Activated naive CD8-positive, alpha-beta T cell treated with anti-CD3 and anti-CD28 coated beads, Interleukin-2, amount 50 U/mL, for 16 hours (primary cell): ENCODE data around the gene SETBP1.

Experiments used
- DNase-seq: peaks from one replicate; pipeline ENCODE4 v3.0.0-alpha.2; 2020; ENCODE audit warnings: low read depth, low spot score

SETBP1 gene

DNA sequence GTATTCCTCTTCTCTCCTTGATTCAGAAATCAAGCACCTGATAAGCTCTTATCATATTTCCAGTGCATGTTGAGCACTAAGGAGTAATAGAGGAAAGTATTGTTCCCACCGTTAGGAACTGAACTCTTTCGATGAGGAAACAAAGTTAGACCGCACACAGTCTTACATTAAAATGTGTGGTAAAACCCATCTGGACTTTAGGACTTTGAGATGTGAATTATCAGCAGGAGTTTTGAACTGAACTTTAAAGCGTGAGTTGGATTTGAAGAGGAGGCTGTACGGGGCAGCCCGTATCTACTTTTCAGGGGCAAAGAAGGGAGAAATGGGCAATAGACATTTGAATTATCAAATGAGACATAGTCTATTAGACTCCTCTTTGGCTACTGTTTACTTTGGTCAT is 134.4 kb downstream of the SETBP1 start:
- no peak for DNase-seq

DNA sequence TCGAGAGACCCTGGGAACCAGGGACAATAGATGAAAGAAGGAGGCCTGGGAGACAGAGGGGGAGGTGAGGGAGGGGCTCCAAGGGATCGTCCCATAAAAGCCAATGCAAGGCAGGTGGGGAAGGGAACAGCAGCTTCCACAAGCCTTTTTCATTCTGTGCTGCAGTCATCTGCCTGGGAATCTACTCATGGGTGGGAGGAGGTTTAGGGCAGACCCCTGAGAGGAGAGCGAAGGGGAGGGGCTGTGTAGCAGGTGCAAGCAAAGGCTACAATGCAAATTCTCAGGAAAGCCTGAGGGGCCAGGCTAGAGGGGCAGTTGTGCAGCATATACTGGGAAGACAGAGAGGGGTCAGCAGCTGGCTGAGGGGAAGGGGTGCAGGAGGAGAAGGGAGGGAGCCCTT is 135.4 kb downstream of the SETBP1 start:
- DNase-seq = no peak

DNA sequence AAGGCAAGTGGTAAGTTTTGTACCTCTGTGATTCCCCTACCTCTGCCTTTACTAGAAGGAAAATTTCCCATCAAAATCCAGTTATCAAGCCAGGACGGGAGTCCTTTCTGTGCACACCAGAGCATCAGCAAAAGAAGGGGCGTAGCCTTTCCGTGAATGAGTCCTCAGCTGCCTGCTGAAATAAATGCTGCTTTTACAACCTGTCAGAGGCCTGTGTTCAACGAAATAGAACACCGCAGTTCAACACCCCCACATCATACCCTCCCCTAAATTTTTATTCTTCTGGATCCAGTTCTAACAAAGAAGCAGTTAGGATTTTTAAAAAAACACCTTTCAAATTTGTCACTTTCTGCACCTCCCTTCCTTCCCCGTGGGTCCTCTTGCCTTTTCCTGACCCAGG is 135.8 kb downstream of the SETBP1 start:
- no peak for DNase-seq

DNA sequence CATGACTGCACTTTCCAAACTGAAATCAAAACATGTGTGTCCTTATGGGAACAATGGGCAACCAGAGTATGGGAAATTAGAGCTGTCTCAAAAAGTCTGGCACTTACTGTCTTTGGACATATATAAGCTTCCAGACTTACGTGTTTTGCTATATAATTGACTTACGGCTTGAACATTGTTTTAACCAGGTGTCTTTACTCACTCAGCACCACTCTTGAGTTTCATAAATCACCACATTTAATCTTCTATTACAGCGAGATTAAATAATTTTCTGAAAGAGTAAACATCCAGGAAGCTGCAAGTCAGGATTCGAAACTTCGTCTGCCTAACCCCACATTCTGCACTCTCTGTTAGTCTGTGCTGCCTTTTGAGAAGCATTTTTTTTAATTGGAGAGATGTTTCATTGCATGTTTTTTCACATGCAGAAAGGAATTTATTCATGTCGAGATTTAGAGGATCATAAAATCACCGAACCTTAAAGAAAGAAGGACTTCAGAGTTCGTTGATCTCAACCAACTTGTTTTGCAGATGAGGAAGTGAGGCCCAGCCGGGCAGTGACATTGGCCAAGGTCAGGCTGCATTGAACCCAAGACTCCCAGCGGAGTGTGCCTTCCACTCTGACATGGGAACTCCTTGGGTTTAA is 137.3 kb downstream of the SETBP1 start:
- DNase-seq = no peak

DNA sequence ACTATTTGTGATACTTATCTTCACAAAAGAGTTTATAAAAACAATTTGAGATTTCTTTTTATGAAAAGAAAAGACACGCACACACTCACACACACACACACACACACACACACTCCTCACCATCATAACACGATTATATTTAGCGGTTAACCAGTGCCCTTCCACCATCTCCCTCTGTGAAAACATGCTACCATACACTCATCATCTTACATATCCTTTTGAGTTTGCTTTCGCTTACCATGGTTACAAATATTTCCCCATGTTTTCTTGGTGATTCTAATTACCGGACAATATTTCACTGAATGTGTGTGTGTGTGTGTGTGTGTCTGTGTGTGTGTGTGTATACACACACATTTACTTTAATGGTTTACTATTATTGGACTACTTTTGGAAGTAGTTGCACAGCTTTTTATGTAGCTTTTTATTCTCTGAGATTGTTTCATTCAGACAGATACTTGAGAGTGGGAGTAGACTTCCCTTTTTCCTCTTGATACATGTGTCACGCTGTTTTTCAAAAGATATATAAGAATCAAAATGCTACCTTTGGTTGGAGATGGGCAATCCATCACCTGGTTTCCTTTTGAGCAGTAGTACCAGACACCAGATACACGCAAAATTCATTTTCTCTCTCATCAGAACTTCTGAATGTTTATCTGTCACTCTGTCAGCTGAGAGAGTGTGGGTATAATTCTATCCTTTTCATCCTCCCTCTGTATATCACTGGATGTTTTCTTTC is 138.1 kb downstream of the SETBP1 start:
- DNase-seq = no peak

DNA sequence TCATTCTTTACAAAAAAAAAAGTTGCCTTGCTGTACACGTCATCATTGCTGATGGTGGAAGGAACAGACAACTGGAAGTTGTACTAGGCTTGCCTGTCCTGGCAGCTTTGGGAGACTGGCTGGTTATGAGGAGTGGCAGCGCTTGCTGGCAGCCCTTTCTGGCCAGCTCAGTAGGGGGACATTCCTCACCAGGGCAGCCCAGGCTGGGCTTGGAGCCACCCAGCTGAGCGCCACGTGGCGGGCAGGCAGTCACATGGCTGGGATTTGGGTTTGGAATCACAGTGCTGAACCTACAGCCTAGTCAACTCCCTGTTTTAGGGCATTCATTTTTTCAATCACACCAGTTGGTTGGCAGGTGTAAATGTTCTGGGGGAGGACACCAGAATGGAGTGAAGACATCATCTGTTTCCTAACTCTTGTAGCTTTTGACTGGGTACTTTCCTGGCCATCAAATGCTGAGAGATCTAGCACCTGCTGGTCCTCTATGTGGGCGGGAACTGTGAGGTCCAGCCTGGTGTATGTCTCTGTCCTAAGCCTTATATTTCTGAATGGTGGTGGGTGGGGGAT is 139.3 kb downstream of the SETBP1 start:
- no peak for DNase-seq

DNA sequence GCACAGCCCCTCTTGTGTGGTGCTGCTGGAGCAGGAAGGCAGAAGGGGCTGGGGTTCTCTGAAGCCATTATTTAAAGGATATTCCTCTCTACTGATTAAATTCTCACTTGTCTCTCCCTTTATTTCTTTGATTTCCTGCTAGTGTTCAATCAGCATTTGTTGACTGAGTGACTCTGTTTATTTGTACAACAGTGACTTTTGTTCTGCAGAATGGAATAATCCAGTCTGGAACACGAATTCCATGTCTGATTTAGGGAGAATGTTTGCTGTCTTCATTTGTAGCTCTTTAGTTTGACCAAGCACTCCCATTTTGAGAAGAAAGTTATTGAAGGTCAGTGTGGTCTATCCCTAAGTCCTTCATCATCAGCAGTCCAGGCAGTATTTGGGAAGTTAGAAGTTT is 141.2 kb downstream of the SETBP1 start:
- DNase-seq = no peak

DNA sequence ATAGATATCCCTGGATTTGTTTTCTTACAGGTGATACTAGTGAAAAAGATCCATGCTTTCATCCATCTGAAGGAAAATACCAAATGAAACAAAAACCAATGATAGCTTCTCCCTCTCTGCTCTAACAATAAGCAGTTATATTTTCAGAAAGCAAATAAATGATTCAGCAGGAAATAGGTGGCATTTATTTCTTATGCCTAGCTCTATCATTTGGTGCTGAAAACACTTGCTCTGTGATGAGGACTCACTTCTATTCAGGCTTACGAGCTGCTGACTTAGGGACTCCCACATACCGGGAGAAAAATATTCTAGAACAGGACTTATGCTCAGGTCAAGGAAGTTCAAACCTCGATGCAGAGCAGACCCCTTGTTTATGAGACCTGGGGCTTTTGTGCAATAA is 142.6 kb downstream of the SETBP1 start:
- DNase-seq = no peak

DNA sequence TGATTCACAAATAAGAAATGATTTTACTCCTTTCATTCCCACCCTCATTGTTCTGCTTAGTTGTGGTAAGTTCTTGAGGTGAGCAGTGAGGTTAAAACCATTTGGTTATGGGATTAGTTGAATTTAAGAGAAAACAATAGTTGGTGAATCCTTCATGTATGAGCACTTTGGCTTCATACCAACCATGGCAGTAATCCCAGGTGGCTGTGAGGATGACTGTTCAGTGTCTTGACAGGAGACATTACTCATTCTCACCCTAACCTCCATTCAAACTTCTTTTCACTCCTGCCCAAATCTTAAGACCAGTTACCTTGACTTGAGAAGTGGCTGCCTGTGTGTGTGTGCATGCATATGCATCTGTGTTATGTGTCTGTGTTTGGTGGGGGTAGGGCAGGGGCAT is 143.1 kb downstream of the SETBP1 start:
- DNase-seq = no peak

DNA sequence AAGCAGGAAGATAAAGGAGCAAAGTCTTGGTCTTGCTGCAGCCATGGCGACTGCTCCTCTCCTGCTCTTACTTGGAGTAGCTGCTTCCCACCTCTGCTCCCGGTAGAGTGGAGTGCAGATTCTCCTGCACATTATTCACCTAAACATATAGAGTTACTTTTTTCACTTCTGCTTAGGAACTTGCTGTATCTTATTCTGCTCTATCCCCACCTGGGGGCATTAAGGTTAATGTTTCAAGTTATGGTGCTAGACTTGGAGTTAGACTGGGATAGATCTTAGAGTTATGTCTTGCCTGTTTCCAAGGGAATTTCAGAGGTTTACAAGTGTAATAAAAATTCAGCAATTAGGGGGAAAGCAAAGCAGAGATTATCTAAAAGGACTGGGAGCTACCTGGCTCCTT is 144.2 kb downstream of the SETBP1 start:
- DNase-seq = no peak

DNA sequence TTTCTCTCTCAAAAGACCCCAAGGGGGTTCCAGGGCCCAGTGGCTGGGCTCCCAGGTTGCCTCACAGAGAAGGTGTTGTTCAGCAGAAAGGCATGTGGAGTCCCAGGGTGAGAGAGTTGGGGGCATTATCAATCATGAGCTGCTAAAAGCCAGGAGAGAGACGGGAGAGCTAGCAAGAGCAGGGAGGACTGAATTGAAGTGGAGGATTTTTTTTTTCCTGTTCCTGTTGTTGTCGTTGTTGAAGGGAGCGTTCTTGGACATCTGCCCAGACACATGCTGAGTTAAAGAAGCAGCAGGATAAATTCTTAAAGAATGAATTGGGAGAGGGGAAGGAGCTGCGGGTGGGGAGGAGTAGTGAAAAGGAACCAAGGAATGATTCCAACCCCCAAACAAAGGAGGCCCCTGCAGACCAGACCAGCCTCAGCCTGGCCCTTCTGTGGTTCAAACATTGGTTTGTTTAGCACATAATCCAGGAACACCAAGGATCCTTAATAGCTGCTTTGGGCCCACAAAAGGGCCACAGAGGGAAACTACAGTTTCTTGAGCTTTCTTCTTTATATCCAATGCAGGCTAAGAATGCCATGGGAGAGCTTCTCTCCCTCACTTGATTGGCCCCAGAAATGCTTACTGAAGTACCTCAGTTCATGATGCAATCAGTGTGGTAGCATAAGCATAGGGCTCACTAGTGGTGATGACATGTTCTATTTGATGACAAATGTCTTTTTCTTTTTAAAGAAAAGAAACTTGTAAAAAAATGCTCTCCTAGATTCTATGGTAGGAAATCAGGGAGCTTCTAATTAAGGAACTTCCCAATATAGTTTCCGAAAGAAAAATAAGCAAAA is 146.0 kb downstream of the SETBP1 start:
- DNase-seq = no peak

DNA sequence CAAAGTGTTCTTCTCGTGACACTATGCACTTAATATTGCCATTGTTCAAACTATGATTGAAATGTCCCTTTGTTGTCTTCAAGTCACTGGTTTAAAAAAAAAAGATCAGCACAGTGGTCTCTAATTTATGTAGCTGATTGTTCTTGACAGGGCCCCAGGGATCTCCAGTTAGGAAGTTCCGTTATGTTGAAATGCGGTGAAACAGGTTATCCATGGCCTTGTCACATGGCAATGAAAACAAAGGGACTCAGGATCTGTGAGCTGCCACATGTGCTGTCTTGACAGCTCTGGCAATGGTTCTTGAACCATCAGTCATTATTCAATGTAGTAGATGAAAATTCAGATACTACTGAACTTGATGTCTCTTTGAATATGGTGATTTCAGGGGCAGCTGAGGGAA is 147.4 kb downstream of the SETBP1 start:
- DNase-seq = no peak

DNA sequence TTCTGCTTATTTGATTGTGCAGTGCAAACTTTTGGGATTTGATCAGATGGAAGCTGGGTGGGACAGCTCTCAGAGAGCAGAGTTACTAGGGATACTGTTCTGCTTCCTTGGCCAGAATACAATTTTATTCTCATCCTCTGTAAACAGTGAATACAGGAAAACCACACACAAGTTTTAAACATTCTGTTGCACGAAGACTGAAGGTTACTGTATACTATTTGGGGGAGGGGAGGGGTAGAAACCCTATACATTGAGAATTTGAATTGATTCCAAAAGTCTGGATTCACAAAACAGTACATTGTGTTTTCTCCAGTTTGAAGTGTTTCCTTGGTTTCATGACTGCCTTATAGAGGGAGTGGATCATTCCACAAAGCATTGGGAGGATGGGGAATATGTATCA is 149.9 kb downstream of the SETBP1 start:
- no peak for DNase-seq

DNA sequence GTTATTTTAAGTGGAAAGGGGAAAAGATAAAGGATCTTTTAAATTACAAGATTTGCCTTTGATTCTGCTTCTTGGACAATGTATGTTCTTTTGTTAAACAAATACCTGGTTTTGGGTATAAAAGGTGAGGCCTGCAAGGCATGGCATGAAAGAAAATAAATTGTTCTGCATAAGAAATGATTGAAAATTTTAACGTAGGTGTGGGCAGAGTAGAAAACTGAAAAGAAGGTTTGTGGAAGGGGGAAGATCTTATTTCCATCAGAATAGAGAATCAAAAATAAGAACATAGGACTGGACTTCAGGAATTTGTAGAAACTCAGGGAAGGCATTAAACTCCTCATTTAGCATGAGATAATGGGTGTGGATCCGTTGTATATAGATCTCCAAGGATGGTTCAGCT is 153.1 kb downstream of the SETBP1 start:
- no peak for DNase-seq

DNA sequence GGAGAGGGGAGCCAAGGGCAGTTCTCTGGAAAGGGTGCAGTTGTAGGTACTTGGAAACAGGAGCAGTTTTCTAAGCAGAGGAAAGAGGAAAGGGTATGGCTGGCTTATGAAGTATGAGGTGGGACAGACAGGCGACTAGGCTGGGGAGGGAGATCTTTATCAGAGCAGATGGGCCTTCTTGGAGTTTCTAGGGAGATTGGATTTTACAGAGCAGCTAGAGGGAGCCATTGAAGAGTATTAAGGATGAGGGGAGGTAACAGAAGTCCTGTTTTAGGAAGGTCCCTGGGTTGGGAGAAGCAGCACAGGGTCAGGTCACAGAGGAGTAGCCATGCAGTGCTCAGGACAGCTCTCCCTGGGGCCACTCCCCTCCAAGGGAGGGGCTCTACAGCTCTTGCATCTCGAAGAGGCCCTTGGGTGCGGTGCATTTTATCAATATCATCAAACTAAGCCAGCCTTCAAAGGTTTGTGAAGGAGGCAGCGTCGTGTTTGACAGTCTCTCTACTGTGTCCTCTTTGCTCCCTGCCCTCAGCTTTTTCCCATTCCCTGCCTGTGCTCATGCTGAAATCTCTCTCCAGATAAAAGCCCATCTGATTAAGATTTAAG is 154.3 kb downstream of the SETBP1 start:
- no peak for DNase-seq

DNA sequence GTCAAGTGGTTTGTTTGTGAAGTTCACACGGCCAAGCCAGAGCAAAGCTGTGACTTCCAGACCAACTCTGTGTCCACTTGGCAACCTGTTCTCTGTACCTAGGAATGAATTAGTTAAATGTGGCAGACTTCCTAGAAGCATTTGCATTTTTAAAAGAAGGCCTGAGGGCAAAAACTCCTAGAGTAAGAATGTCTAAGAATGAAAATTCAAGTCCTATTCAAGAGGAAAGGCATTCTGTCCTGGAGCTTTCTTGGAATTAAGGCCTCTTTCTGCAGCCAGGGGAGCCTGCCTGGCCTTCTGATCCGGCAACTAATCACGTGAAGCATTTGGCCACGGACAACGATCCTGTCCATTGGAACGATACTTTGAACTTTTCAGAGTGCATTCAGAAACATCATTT is 155.0 kb downstream of the SETBP1 start:
- DNase-seq = no peak

DNA sequence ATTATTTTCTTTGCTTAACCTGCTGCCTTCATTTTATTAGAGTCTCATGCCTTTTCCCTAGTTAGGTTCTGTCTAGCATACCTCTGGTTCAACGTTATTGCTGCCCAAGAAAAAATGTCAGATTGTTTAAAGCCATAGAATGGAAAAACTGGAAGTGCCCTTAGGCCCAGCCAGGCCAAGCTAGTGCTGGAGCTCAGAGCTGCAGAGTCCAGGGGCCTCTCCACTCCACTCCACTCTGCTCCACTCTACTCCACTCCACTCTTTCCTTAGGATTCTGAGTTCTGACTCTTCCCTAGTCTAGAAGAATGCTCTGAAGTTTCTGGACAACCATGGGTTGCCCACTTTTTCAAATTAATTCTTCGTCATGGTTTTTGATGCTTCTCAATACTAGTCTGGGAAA is 155.6 kb downstream of the SETBP1 start:
- DNase-seq = no peak

DNA sequence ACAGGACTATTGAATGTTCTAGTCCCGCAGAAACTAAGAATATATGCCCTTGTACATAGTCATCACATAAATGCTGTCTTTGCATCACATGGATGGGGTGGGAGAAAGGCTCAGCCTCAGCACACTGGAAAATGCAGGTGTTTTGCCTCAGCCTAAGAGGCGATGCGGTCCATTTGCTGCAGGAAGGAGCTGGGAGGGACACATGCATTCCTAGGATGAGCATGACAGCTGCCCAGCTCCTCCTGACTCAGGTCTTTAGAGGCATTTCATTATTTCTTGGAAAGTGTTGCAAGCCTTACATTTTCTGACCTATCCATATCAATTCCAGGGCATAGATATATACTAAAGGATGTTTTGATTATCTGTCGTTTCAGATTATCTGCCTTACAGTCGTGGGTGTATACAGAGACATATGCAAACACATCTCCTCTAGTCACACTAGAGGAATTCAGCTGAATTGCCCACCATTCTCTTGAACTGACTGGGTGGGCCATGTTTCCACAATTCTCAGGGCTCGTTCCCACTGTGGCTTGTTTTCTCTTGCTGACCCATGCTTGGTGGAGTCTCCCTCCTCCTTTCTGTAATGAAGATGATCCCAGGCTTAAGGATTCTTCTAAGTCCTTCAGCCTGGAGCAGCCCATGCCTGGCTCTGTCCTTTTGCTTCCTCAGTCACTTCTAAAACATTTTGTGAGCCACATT is 156.9 kb downstream of the SETBP1 start:
- DNase-seq = no peak

DNA sequence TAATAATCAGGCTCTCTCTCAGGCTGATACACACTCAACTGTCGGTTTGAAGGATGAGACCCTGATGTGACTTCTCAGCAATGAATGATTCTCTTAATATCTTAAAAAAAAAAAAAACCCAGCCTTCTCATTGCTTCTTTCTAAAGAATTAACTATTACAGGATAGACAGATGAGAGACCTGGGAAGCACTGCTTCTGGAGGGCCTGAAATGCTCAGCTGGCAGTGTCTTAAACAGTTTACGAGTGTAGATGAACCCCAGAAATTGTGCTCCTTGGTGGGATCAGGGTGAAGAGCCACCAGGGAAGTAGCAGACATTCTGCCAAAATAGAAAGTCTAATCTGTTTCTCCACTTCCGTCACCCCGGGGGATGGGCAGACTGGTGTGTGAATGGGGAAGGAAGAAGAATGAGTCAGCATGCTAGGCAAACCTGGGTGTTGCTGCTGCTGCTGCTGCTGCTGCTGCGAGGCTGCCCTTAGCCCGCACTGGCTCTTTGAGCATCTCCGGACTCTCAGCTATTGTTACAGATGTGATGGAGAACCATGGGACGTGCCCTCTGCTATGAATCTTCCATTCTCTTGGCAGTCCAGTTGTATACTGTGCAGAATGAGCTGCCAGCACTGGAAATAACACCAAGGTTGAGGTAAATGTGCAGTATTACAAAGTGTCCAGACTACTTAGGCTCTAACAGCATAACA is 158.4 kb downstream of the SETBP1 start:
- peak; percentile 2 for DNase-seq

DNA sequence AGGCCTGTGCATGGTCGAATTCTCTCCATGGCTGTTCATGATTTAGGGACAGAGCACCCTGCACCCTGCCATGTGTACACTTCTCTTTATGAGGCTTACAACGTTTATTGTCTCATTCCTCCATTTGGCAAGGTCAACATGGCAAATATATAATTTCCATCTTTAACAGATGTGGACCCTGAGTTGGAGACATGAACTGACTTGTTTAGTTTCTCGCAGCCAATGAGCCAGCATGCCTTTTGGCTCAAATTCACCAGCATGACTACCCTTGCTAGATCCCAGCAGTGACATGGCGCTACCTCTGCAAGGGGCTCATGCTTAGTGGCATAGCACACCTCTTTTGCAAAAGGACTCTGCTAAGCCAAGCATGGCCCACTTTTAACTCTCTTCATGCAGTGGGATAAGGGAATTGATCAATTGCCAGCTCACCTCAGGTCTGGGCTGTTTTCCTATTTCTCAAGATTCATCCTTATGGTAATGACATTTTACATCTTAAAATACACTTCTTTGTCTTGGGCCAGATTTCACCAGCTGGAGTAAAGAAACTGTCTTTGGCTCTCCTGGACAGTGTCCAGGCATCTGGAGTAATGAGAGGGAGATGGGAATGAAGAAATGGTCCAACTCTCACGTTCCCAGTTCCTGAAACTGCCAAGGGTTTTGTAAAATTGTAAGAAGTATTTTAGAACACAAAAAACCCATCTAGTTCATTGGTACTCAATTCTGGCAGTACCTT is 159.5 kb downstream of the SETBP1 start:
- DNase-seq = no peak
